Osteoblast (primary cell): ENCODE measurements around the gene CUEDC1. TPM values are rescaled to one million over a fixed set of nuclear protein-coding genes. Genes with fewer than 3 reads are reported as not detected.

ENCODE experiments used
- DNase-seq: peaks from one replicate; pipeline ENCODE4 v3.0.0; 2011; ENCODE audit warnings: low spot score, mixed read lengths; ENCODE audit not compliant: insufficient read length; ENCODE audit errors: missing footprints
- H2AFZ ChIP-seq: 2 replicates; pipeline ENCODE4 v1.6.0; 2011; ENCODE audit warnings: mild to moderate bottlenecking, low read length
- H3K27ac ChIP-seq: 2 replicates; pipeline ENCODE4 v1.5.1; 2011; ENCODE audit warnings: mild to moderate bottlenecking, low read depth, low read length, moderate library complexity
- H3K27me3 ChIP-seq: 2 replicates; pipeline ENCODE4 v1.6.0; 2012; ENCODE audit warnings: mild to moderate bottlenecking, control low read depth, inconsistent platforms, low read length, moderate library complexity; ENCODE audit not compliant: insufficient read depth
- H3K36me3 ChIP-seq: 2 replicates; pipeline ENCODE4 v1.5.1; 2011; ENCODE audit warnings: mild to moderate bottlenecking, low read length, control low read depth, moderate library complexity; ENCODE audit not compliant: insufficient read depth
- H3K4me1 ChIP-seq: 2 replicates; pipeline ENCODE4 v1.5.1; 2011; ENCODE audit warnings: mild to moderate bottlenecking, low read length, control low read depth, moderate library complexity; ENCODE audit not compliant: insufficient read depth
- H3K4me2 ChIP-seq: 2 replicates; pipeline ENCODE4 v1.6.0; 2011; ENCODE audit warnings: mild to moderate bottlenecking, low read length; ENCODE audit not compliant: insufficient read depth
- H3K4me3 ChIP-seq: fragments of 200-600 bp; sonication (generic); 3 replicates; pipeline ENCODE4 v1.5.1; 2012; ENCODE audit warnings: mild to moderate bottlenecking, low read length, inconsistent platforms; ENCODE audit not compliant: insufficient read depth
- H3K79me2 ChIP-seq: 2 replicates; pipeline ENCODE4 v1.6.0; 2012; ENCODE audit warnings: mild to moderate bottlenecking, low read length, control low read depth, inconsistent platforms; ENCODE audit not compliant: insufficient read depth
- H3K9me3 ChIP-seq: 2 replicates; pipeline ENCODE4 v1.5.1; 2011; ENCODE audit warnings: low read depth, low read length, control low read depth
- H4K20me1 ChIP-seq: 2 replicates; pipeline ENCODE4 v1.6.0; 2012; ENCODE audit warnings: mild to moderate bottlenecking, low read length, control low read depth; ENCODE audit not compliant: insufficient read depth
- CTCF ChIP-seq: IDR thresholded peaks from 2 replicates; pipeline ENCODE4 v1.5.1; 2011; ENCODE audit warnings: mild to moderate bottlenecking, low read depth, low read length, moderate library complexity; ENCODE audit errors: extremely low read depth
- total RNA-seq: library from RNA; depleted of rRNA; stranded (reverse); fragments of >200 nt; gene quantifications from 2 replicates; pipeline ENCODE4 v1.2.3, GENCODE V29; 2012

The CUEDC1 gene
- total RNA-seq, 1 donor, result 21.0 TPM

DNA sequence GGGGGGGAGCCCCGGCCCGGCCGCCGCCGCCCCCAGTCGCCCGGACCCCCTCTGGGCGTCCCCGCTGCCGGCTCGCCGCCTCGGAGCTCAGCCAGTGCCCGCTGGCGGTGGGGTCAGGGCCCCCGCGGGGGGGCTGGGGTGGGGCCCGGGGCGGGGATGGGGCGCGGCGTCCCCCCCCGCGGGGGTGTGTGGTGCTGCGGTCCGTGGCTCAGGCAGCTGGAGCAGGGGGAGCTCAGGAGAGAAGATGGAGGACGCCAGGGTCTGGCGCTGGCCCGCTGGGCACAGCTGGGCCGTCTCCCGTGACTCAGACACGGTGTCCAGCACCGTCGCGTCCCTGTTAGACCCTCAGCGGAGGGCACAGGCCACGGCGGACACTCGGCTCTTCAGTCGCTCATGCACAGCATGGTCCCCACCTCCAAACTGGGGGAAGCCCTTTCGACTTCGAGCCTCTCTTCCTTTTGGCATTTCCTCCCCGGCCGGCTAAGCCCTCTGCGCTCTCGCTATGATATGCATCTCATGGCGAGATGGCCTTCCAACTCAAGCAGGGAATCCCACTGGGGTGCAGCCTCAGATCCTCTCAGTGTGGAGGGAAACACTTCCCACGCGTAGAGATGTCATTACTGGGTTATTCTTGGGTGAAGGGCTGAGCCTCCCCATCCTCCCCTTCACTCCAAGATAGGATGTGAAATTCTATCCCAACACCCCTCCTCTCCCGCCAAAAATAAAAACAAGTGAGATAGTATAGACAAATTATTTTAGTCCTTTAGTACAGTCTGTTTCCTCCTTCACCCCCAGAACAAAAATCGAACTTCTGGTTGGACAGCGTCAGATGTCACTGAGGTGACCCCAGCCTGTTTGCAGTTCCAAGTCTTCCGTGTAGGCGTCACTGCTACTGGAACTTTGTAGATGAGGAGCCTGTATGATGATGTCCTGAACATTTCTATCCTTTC lies 33.4 kb upstream of the CUEDC1 start:
- Histone ChIP-seq H2AFZ (peak overlapping the region; percentile 87), H3K4me1 (peaks cover 45% of the 10 kb centered on the region), H4K20me1 (peaks cover 18% of the 10 kb centered on the region), H3K36me3 (peaks cover 15% of the 10 kb centered on the region), H3K27me3 (no peaks in the 10 kb centered on the region), H3K79me2 (peaks cover 36% of the 10 kb centered on the region), H3K4me2 (peak overlapping the region; percentile 90), H3K9me3 (no peaks in the 10 kb centered on the region), H3K27ac (peak overlapping the region; percentile 80), H3K4me3 (peak overlapping the region; percentile 87)
- peak; percentile 96 for DNase-seq
- TF ChIP-seq CTCF, result no peak

DNA sequence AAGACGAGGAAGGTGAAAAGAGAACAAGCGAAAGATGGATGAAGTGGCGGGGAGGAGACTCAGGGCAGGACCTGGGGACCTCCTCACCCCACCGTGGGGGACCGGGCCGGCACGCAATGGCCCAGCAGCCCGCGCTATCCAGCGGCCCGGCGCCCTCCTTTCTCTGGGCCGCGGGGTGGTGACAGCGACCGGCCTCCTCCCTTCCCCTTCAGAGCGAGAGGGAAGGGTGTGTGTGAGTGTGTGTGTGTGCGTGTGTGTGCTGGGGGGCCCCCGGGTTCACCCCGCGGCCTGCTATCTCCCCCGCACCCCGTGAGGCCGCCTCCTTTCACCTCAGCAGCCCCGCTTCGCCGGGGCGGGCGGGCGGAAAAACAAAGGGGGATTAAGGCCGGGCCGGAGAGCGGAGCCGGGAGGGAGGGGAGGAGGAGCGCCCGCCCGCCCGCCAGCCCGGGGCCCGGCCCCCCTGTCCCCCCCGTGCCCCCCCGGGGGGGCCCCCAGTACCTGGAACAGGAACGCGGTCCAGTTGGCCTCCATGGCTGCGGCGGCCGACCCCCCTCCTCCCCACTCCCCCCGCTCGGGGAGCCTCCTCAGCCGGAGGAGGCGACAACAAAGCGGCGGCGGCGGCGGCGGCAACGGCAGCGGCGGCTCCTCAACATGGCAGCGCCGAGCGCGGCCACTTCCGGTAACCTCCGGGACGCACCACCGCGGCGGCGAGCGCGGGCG lies 32.5 kb upstream of the CUEDC1 start, which contains the start of gene VEZF1:
Gene VEZF1, minus strand, starts transcription at position 674 of the 720 bp plus-strand sequence. Its CDS starts 143 bp downstream, at position 531.
- H3K4me2 ChIP-seq, result peak within 1 kb of the TSS; percentile 90
- peak; percentile 95 for DNase-seq
- peaks cover 49% of the 10 kb centered on the region for H3K4me1 ChIP-seq
- TF ChIP-seq CTCF, result no peak
- H3K36me3 ChIP-seq, result peaks cover 22% of the 10 kb centered on the region
- H3K4me3 ChIP-seq, result peak within 1 kb of the TSS; percentile 87
- peaks cover 24% of the 10 kb centered on the region for H4K20me1 ChIP-seq
- no peaks in the 10 kb centered on the region for H3K9me3 ChIP-seq
- H2AFZ ChIP-seq, result peak within 1 kb of the TSS; percentile 87
- H3K27ac ChIP-seq, result peak within 1 kb of the TSS; percentile 93
- H3K79me2 ChIP-seq, result peaks cover 44% of the 10 kb centered on the region
- no peaks in the 10 kb centered on the region for H3K27me3 ChIP-seq

- Histone ChIP-seq H3K9me3 (no peaks in the 10 kb centered on the region), H3K36me3 (peaks cover 25% of the 10 kb centered on the region), H3K4me1 (peaks cover 51% of the 10 kb centered on the region), H3K27me3 (no peaks in the 10 kb centered on the region), H4K20me1 (peaks cover 30% of the 10 kb centered on the region), H3K4me3 (peak overlapping the region; percentile 87), H3K4me2 (peak overlapping the region; percentile 90), H2AFZ (peak overlapping the region; percentile 75), H3K79me2 (peaks cover 49% of the 10 kb centered on the region), H3K27ac (peak overlapping the region; percentile 93)
- no peak for TF ChIP-seq CTCF
- DNase-seq, result peak; percentile 94
Measured at GRCh38 chr17:57986841-57987580, 31.8 kb upstream of the CUEDC1 start.
